ENCODE measurements around the gene IGDCC3.

DNA sequence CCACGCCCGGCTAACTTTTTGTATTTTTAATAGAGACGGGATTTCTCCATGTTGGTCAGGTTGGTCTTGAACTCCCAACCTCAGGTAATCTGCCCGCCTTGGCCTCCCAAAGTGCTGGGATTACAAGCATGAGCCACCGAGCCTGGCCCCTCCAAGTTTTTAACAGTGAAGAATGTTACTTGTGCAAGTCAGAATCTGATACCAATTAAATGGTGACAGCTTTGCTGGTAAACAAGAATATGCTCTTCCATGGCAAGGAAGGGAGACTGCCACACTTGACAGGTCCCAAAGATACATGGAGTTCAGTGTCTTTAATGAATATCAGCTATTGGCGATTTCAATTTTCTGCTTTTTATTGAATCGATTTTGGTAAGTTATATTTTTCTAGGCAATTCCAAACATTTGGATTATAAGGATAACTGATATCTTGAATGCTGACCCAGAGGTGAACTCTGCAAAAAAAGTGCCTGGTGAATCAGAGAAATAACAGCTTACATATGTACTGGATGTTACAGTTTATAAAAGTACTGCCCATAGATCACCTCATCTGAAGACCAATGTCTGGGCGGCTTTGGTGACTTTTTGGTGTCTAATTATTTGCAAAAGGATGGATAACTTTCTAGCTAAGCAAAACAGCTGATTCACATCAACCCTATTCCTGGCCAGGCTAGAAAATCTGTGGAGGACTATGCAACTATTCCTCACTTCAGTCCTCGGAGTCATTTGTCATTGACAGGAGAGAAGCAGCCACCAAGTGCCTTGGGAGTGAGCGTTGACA, 92.3 kb downstream of the IGDCC3 start:
- no peak for TF ChIP-seq POLR2AphosphoS5 (IDR thresholded peaks at IDR 0.05)
- TF ChIP-seq, protein P1, sequence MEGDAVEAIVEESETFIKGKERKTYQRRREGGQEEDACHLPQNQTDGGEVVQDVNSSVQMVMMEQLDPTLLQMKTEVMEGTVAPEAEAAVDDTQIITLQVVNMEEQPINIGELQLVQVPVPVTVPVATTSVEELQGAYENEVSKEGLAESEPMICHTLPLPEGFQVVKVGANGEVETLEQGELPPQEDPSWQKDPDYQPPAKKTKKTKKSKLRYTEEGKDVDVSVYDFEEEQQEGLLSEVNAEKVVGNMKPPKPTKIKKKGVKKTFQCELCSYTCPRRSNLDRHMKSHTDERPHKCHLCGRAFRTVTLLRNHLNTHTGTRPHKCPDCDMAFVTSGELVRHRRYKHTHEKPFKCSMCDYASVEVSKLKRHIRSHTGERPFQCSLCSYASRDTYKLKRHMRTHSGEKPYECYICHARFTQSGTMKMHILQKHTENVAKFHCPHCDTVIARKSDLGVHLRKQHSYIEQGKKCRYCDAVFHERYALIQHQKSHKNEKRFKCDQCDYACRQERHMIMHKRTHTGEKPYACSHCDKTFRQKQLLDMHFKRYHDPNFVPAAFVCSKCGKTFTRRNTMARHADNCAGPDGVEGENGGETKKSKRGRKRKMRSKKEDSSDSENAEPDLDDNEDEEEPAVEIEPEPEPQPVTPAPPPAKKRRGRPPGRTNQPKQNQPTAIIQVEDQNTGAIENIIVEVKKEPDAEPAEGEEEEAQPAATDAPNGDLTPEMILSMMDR (IDR thresholded peaks at IDR 0.05), result no peak
- no peak for TF ChIP-seq EP300 (IDR thresholded peaks at IDR 0.05)
- TF ChIP-seq POLR2A (IDR thresholded peaks at IDR 0.05), result no peak
